CD4-positive, alpha-beta T cell (primary cell): Measurements from ENCODE around the gene RYR3. TPM values are rescaled to one million over a fixed set of nuclear protein-coding genes. Genes with fewer than 3 reads are reported as not detected.

Experiments used
- ATAC-seq: fragments of 200-7000 bp; cut with Tn5 transposase; one replicate; pipeline ENCODE4 v1.10.0; 2022; ENCODE audit warnings: mild to moderate bottlenecking; ENCODE audit not compliant: poor library complexity
- CTCF ChIA-PET: fragments of 350-600 bp; sonication (Branson Sonifier 250); formaldehyde crosslinking; loops from one replicate; lab custom pipeline; 2021; ENCODE audit warnings: antibody characterized with exemption, inconsistent platforms; lab: Charles Lee
- POLR2A ChIA-PET: fragments of 350-600 bp; sonication (Branson Sonifier 250); formaldehyde crosslinking; loops from one replicate; lab custom pipeline; 2021; ENCODE audit warnings: antibody characterized with exemption, inconsistent platforms; lab: Charles Lee
- DNase-seq, 14 experiments: peaks; one replicate each; pipeline ENCODE4 v3.0.0-alpha.2; 2013 to 2020; ENCODE audit warnings: mixed read lengths in 2 of 14
- H3K27ac ChIP-seq, 2 donors: one replicate each; pipeline versions ENCODE4 v1.5.1 to v1.7.0; 2013; ENCODE audit warnings: low read length in 2 of 2, low read depth in 1 of 2, mild to moderate bottlenecking in 1 of 2
- H3K27me3 ChIP-seq, 2 experiments: 1 replicate in 1 of 2; 2 replicates in 1 of 2; pipeline versions ENCODE4 v1.6.1 to v1.7.0; 2013; ENCODE audit warnings: low read length in 2 of 2, control low read depth in 1 of 2, mild to moderate bottlenecking in 1 of 2, moderate library complexity in 1 of 2; ENCODE audit not compliant: insufficient read depth in 2 of 2, control insufficient read depth in 1 of 2
- H3K36me3 ChIP-seq: one replicate; pipeline ENCODE4 v1.6.1; 2013; ENCODE audit warnings: low read length, control low read depth; ENCODE audit not compliant: insufficient read depth
- H3K4me1 ChIP-seq: one replicate; pipeline ENCODE4 v1.6.1; 2013; ENCODE audit warnings: low read length, control low read depth; ENCODE audit not compliant: insufficient read depth
- H3K4me3 ChIP-seq: one replicate; pipeline ENCODE4 v1.5.1; 2013; ENCODE audit warnings: mild to moderate bottlenecking, low read length, moderate library complexity
- H3K9me3 ChIP-seq, 2 experiments: 1 replicate in 1 of 2; 2 replicates in 1 of 2; pipeline versions ENCODE4 v1.6.1 to v1.7.0; 2013; ENCODE audit warnings: low read length in 2 of 2, mild to moderate bottlenecking in 2 of 2, control low read depth in 1 of 2, moderate library complexity in 1 of 2; ENCODE audit not compliant: control insufficient read depth in 1 of 2, insufficient read depth in 1 of 2
- H3K27ac Mint-ChIP-seq: one replicate; pipeline ENCODE4 v1.8.0; 2020; ENCODE audit warnings: mixed read lengths
- H3K27me3 Mint-ChIP-seq: one replicate; pipeline ENCODE4 v1.8.0; 2021; ENCODE audit warnings: mixed read lengths
- H3K36me3 Mint-ChIP-seq: one replicate; pipeline ENCODE4 v1.8.0; 2021; ENCODE audit warnings: low read depth, mixed read lengths
- H3K4me1 Mint-ChIP-seq: one replicate; pipeline ENCODE4 v1.8.0; 2021; ENCODE audit warnings: low read depth, mixed read lengths
- H3K4me3 Mint-ChIP-seq: one replicate; pipeline ENCODE4 v1.8.0; 2020; ENCODE audit warnings: mild to moderate bottlenecking, mixed read lengths
- H3K9me3 Mint-ChIP-seq: one replicate; pipeline ENCODE4 v1.8.0; 2020; ENCODE audit warnings: mixed read lengths
- CTCF ChIP-seq: fragments of 200-600 bp; IDR thresholded peaks from one replicate; pipeline ENCODE4 v1.8.0; 2022; ENCODE audit warnings: antibody characterized with exemption, mild to moderate bottlenecking
- intact Hi-C, 2 experiments: fragments of 100-400 bp; cut with DNase I in 1 of 2; cut with micrococcal nuclease in 1 of 2; formaldehyde crosslinking; loops; one replicate each; pipeline versions ENCODE4 v1.15.1 to v1.9.0; 2023 to 2025; cut with DNase I, micrococcal nuclease
- total RNA-seq, 174 experiments: library from RNA in 2 of 174; stranded (reverse) in 2 of 174; gene quantifications; one replicate each; pipeline ENCODE4 v1.2.3 and lab custom pipeline; 2021 to 2026

Gene RYR3
- total RNA-seq, 2 experiments from 2014 or later, result not detected

GRCh38 chr15:33678176-33678575, 367.4 kb downstream of the RYR3 start:
- intact Hi-C loops, result no loop called here
- no peaks in the 10 kb centered on the region for H3K9me3 Mint-ChIP-seq
- no peaks in the 10 kb centered on the region for H3K36me3 Mint-ChIP-seq
- no peak for DNase-seq
- no peak overlapping the region for H3K4me3 ChIP-seq
- no peaks in the 10 kb centered on the region for H3K4me1 ChIP-seq
- H3K27ac Mint-ChIP-seq, result no peak overlapping the region
- H3K27ac ChIP-seq, result no peak overlapping the region
- TF ChIP-seq CTCF, result no peak
- ChIA-PET CTCF (no interaction called here), POLR2A (no interaction called here)
- H3K9me3 ChIP-seq, result peaks cover 0 to 3% of the 10 kb centered on the region in 2 experiments
- H3K27me3 Mint-ChIP-seq, result peaks cover 44% of the 10 kb centered on the region
- H3K27me3 ChIP-seq, result peaks cover 0 to 3% of the 10 kb centered on the region in 2 experiments
- H3K4me1 Mint-ChIP-seq, result no peaks in the 10 kb centered on the region
- no peak overlapping the region for H3K4me3 Mint-ChIP-seq
- ATAC-seq, result no peak
- H3K36me3 ChIP-seq, result no peaks in the 10 kb centered on the region

GRCh38 chr15:33678602-33679001, 367.8 kb downstream of the RYR3 start:
- ChIA-PET POLR2A (no interaction called here), CTCF (no interaction called here)
- H3K27me3 Mint-ChIP-seq, result peaks cover 44% of the 10 kb centered on the region
- H3K36me3 Mint-ChIP-seq, result no peaks in the 10 kb centered on the region
- H3K4me1 Mint-ChIP-seq, result no peaks in the 10 kb centered on the region
- no peaks in the 10 kb centered on the region for H3K9me3 Mint-ChIP-seq
- Histone ChIP-seq H3K36me3 (no peaks in the 10 kb centered on the region), H3K27ac (no peak overlapping the region), H3K9me3 (peaks cover 0 to 3% of the 10 kb centered on the region in 2 experiments), H3K4me1 (no peaks in the 10 kb centered on the region), H3K27me3 (peaks cover 0 to 3% of the 10 kb centered on the region in 2 experiments), H3K4me3 (no peak overlapping the region)
- ATAC-seq, result no peak
- H3K27ac Mint-ChIP-seq, result no peak overlapping the region
- H3K4me3 Mint-ChIP-seq, result no peak overlapping the region
- intact Hi-C loops, result no loop called here
- no peak for TF ChIP-seq CTCF
- DNase-seq, result no peak

GRCh38 chr15:33679061-33679460, 368.3 kb downstream of the RYR3 start:
- Mint-ChIP-seq H3K27ac (no peak overlapping the region), H3K4me1 (no peaks in the 10 kb centered on the region), H3K36me3 (no peaks in the 10 kb centered on the region), H3K4me3 (no peak overlapping the region), H3K27me3 (peaks cover 40% of the 10 kb centered on the region), H3K9me3 (no peaks in the 10 kb centered on the region)
- H3K9me3 ChIP-seq, result peaks cover 0 to 3% of the 10 kb centered on the region in 2 experiments
- no peak overlapping the region for H3K4me3 ChIP-seq
- H3K36me3 ChIP-seq, result no peaks in the 10 kb centered on the region
- TF ChIP-seq CTCF, result no peak
- H3K27me3 ChIP-seq, result peaks cover 0 to 2% of the 10 kb centered on the region in 2 experiments
- ChIA-PET CTCF (no interaction called here), POLR2A (no interaction called here)
- H3K4me1 ChIP-seq, result no peaks in the 10 kb centered on the region
- no peak overlapping the region for H3K27ac ChIP-seq
- DNase-seq, result no peak
- ATAC-seq, result no peak
- intact Hi-C loops, result no loop called here
